Transverse colon (tissue), 4 donors: ENCODE results near the gene ADAM30. TPM values are rescaled to one million over a fixed set of nuclear protein-coding genes. Genes with fewer than 3 reads are reported as not detected.

Experiments
- DNase-seq: peaks from one replicate; pipeline ENCODE4 v3.0.0-alpha.2; 2019
- H3K27ac ChIP-seq, 4 donors: fragments of 200-600 bp; sonication (generic); 2 replicates each; pipeline ENCODE4 v1.5.1; 2016 to 2018; ENCODE audit warnings: inconsistent platforms in 4 of 4
- H3K27me3 ChIP-seq: fragments of 200-600 bp; sonication (generic); 2 replicates; pipeline ENCODE4 v1.5.1; 2017; ENCODE audit warnings: inconsistent platforms
- H3K36me3 ChIP-seq, 4 donors: fragments of 200-600 bp; sonication (generic); 2 replicates each; pipeline ENCODE4 v1.5.1; 2017 to 2019; ENCODE audit warnings: inconsistent platforms in 4 of 4
- H3K4me1 ChIP-seq, 4 donors: fragments of 200-600 bp; sonication (generic); 2 replicates each; pipeline ENCODE4 v1.5.1; 2017 to 2020; ENCODE audit warnings: inconsistent platforms in 4 of 4
- H3K4me3 ChIP-seq, 4 donors: fragments of 200-600 bp; sonication (generic); 1 replicate in 1 of 4; 2 replicates in 3 of 4; pipeline versions ENCODE4 v1.5.1 to v1.6.1; 2017 to 2019; ENCODE audit warnings: inconsistent platforms in 4 of 4
- H3K9me3 ChIP-seq, 2 donors: fragments of 200-600 bp; sonication (generic); 2 replicates each; pipeline ENCODE4 v1.5.1; 2017 to 2019; ENCODE audit warnings: inconsistent platforms in 2 of 2
- CTCF ChIP-seq, 5 experiments: fragments of 200-600 bp in 3 of 5; fragments of 450-650 bp in 2 of 5; sonication (generic) in 3 of 5; IDR thresholded peaks; 1 replicate in 2 of 5; 2 replicates in 3 of 5; pipeline ENCODE4 v1.5.1; 2016 to 2017; ENCODE audit warnings: antibody characterized with exemption in 5 of 5, inconsistent platforms in 3 of 5, mild to moderate bottlenecking in 2 of 5, moderate library complexity in 1 of 5
- EP300 ChIP-seq: sonication (generic); formaldehyde crosslinking; IDR thresholded peaks from one replicate; pipeline ENCODE4 v1.6.1; 2017; ENCODE audit warnings: antibody characterized with exemption, low read depth
- POLR2A ChIP-seq: fragments of 450-650 bp; IDR thresholded peaks from one replicate; pipeline ENCODE4 v1.6.1; 2016; ENCODE audit warnings: antibody characterized with exemption, mild to moderate bottlenecking, moderate library complexity
- POLR2AphosphoS5 ChIP-seq, 3 donors: sonication (generic); formaldehyde crosslinking; IDR thresholded peaks; one replicate each; pipeline ENCODE4 v1.6.1; 2016; ENCODE audit warnings: antibody characterized with exemption in 3 of 3
- WGBS, 2 donors: methylation state at CpG; one replicate each; pipeline ENCODE4 v1.1.5; 2018; ENCODE audit warnings: low coverage in 1 of 2; 5-methylcytosine and 5-hydroxymethylcytosine counted together
- in situ Hi-C, 4 donors: fragments of 200-750 bp; cut with MboI; loops; one replicate each; pipeline versions ENCODE4 v1.15.0 to v1.15.1; 2017; ENCODE audit warnings: low sequenced_read_pairs in 3 of 4, low pct_ligation_motif_present in 1 of 4, low pct_unique_long_range_greater_than_20kb in 1 of 4
- intact Hi-C: fragments of 100-400 bp; cut with DNase I; formaldehyde crosslinking; loops from one replicate; pipeline ENCODE4 v1.15.1; 2023; ENCODE audit warnings: low total_unique reads
- total RNA-seq, 4 donors: library from RNA; depleted of rRNA; stranded (reverse); fragments of >200 nt; gene quantifications; one replicate each; pipeline ENCODE4 v1.1.0, GENCODE V29; 2016

The ADAM30 gene
- not detected for total RNA-seq

- H3K4me3 ChIP-seq: no peak within 1 kb of the TSS
- H3K27ac ChIP-seq: no peak within 1 kb of the TSS
- in situ Hi-C loops (no loop called here), intact Hi-C loops (no loop called here)
- TF ChIP-seq EP300: no peak
- TF ChIP-seq POLR2A: no peak
- no peak for TF ChIP-seq POLR2AphosphoS5 (IDR thresholded peaks at IDR 0.05)
- TF ChIP-seq CTCF (IDR thresholded peaks at IDR 0.05): no peak
- no peak for DNase-seq
- WGBS, 2 donors: 76 to 80% methylated on average over 8 to 24 of the region's 24 CpGs
- no peaks in the 10 kb centered on the region for H3K36me3 ChIP-seq
- no peaks in the 10 kb centered on the region for H3K4me1 ChIP-seq
- H3K27me3 ChIP-seq: no peaks in the 10 kb centered on the region
- H3K9me3 ChIP-seq: no peaks in the 10 kb centered on the region
Observed at GRCh38 chr1:119896303-119896702, at the start of gene ADAM30. ADAM30 (minus strand) TSS chr1:119896515; CDS start chr1:119896336, 179 bp downstream.

DNA sequence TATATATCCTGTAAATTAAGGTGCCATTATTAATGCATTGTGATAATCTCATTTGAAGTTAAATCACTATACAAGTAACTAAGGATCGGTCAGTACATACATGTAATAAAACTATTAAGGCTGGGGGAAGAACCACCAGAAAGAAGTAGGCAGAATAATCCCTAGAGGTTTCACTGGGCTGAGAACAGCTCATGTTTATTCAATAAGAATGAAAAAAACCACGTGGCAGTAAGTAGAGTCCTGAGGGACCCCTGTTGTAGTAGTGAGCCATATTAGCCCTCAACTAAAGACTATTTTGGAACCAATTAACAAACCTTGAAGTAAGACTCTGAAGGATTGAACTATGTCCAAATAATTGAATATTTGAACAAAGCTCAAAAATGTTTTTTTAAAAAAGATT lies 46.9 kb upstream of the ADAM30 start:
- Histone ChIP-seq H3K4me3 (no peak overlapping the region), H3K9me3 (no peaks in the 10 kb centered on the region), H3K27ac (no peak overlapping the region), H3K36me3 (peaks cover 0 to 25% (median 10%) of the 10 kb centered on the region in 4 donors), H3K4me1 (no peaks in the 10 kb centered on the region), H3K27me3 (no peaks in the 10 kb centered on the region)
- TF ChIP-seq POLR2A (no peak), POLR2AphosphoS5 (IDR thresholded peaks at IDR 0.05) (no peak), EP300 (no peak), CTCF (IDR thresholded peaks at IDR 0.05) (no peak)
- in situ Hi-C loops (loop anchor here in 1 of 4 donors (10.0 kb wide), 1 partner anchor 188 kb away; no protein-coding TSS in a partner anchor), intact Hi-C loops (no loop called here)
- DNase-seq: no peak
- 71 to 73% methylated on average over 2 of the region's 2 CpGs for WGBS, 2 donors

DNA sequence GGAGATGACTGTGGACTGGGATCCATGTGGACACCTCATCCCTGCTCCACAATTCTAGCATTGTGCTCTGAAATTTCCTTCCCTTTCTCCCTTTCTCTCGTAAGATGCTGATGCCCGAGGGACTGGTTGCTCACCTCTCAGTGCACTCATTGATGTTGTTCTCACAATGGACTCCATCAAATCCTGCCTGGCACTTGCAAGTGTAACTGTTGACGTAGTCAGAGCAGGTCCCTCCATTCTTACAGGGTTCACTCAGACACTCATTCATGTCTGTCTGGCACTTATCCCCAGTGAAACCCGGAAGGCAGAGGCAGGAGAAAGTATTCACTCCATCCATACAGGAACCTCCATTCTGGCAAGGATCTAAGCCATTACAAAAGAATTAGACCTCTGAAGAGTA lies 45.1 kb upstream of the ADAM30 start:
- Histone ChIP-seq H3K36me3 (peaks cover 0 to 39% (median 10%) of the 10 kb centered on the region in 4 donors), H3K4me1 (no peaks in the 10 kb centered on the region), H3K27ac (no peak overlapping the region), H3K4me3 (no peak overlapping the region), H3K9me3 (no peaks in the 10 kb centered on the region), H3K27me3 (no peaks in the 10 kb centered on the region)
- 93 to 100% methylated on average over 2 to 4 of the region's 4 CpGs for WGBS, 2 donors
- TF ChIP-seq POLR2AphosphoS5 (IDR thresholded peaks at IDR 0.05): no peak
- intact Hi-C loops: no loop called here
- no peak for DNase-seq
- in situ Hi-C loops: loop anchor here in 1 of 4 donors (10.0 kb wide), 1 partner anchor 187 kb away; no protein-coding TSS in a partner anchor

- Histone ChIP-seq H3K36me3 (peaks cover 0 to 46% (median 13%) of the 10 kb centered on the region in 4 donors), H3K27ac (no peak overlapping the region), H3K27me3 (no peaks in the 10 kb centered on the region), H3K9me3 (no peaks in the 10 kb centered on the region), H3K4me3 (no peak overlapping the region), H3K4me1 (no peaks in the 10 kb centered on the region)
- intact Hi-C loops (no loop called here), in situ Hi-C loops (loop anchor here in 1 of 4 donors (10.0 kb wide), 1 partner anchor 186 kb away; no protein-coding TSS in a partner anchor)
- no peak for DNase-seq
- no peak for TF ChIP-seq EP300
- no peak for TF ChIP-seq POLR2AphosphoS5 (IDR thresholded peaks at IDR 0.05)
- TF ChIP-seq POLR2A: no peak
- no peak for TF ChIP-seq CTCF (IDR thresholded peaks at IDR 0.05)
Observed at GRCh38 chr1:119940697-119941096, 44.4 kb upstream of the ADAM30 start.

DNA sequence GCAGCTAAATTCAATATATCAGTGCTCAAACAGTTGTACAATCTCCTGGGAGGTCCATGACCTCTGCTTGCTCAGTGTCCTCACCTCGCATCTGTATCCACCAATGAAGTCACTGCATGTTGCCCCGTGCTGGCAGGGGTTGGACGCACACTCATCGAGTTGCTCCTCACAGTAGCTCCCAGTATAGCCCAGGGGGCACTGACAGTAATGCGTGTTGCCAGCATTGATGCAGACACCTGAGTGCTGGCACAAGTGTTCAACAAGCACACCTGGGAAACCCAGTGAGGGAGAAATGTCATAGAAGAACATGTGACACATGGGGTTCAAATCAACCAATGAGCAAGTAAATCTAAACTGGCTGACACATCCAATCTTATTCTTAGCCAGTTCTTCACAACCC lies 40.9 kb upstream of the ADAM30 start:
- in situ Hi-C loops: no loop called here

More for the DNA sequence above, 40.9 kb upstream of the ADAM30 start:
- Histone ChIP-seq H3K4me3 (no peak overlapping the region), H3K9me3 (peaks cover 0 to 4% of the 10 kb centered on the region in 2 donors), H3K4me1 (no peaks in the 10 kb centered on the region), H3K27me3 (no peaks in the 10 kb centered on the region), H3K36me3 (peaks cover 0 to 78% (median 24%) of the 10 kb centered on the region in 4 donors), H3K27ac (no peak overlapping the region)
- intact Hi-C loops: no loop called here
- 93% methylated on average over 5 of the region's 5 CpGs; no CpG with 5 or more reads in 1 of the 2 donors for WGBS, 2 donors
- DNase-seq: no peak
- TF ChIP-seq POLR2A (no peak), EP300 (no peak)
